Activated CD8-positive, alpha-beta memory T cell treated with anti-CD3 and anti-CD28 coated beads, Interleukin-2, amount 50 U/mL, for 1 hour (primary cell): ENCODE data around the gene ARHGAP31.

ENCODE experiments used
- DNase-seq: peaks from one replicate; pipeline ENCODE4 v3.0.0-alpha.2; 2020; ENCODE audit errors: extremely low read depth

Gene ARHGAP31

GRCh38 chr3:119388577-119388976, 94.4 kb downstream of the ARHGAP31 start:
- DNase-seq: no peak

- DNase-seq: no peak
Observed at GRCh38 chr3:119395923-119396358, 101.8 kb downstream of the ARHGAP31 start.

GRCh38 chr3:119396870-119397269, 102.7 kb downstream of the ARHGAP31 start:
- DNase-seq: no peak

GRCh38 chr3:119400466-119400865, 106.3 kb downstream of the ARHGAP31 start:
- DNase-seq: no peak

- DNase-seq: no peak
Observed at GRCh38 chr3:119401069-119401468, 106.9 kb downstream of the ARHGAP31 start.

- DNase-seq: no peak
Observed at GRCh38 chr3:119401503-119402440, 107.6 kb downstream of the ARHGAP31 start.

- no peak for DNase-seq
Observed at GRCh38 chr3:119402791-119403190, 108.6 kb downstream of the ARHGAP31 start.

- no peak for DNase-seq
Observed at GRCh38 chr3:119403201-119403600, 109.0 kb downstream of the ARHGAP31 start.

GRCh38 chr3:119405315-119405714, 111.1 kb downstream of the ARHGAP31 start:
- no peak for DNase-seq

- DNase-seq: no peak
Observed at GRCh38 chr3:119408243-119408950, 114.2 kb downstream of the ARHGAP31 start.

GRCh38 chr3:119409844-119410243, 115.7 kb downstream of the ARHGAP31 start:
- DNase-seq: no peak

- DNase-seq: no peak
Observed at GRCh38 chr3:119413603-119414280, 119.6 kb downstream of the ARHGAP31 start.

GRCh38 chr3:119416873-119417272, 122.7 kb downstream of the ARHGAP31 start:
- no peak for DNase-seq

GRCh38 chr3:119417771-119418512, 123.8 kb downstream of the ARHGAP31 start:
- no peak for DNase-seq

- no peak for DNase-seq
Observed at GRCh38 chr3:119418641-119419040, 124.5 kb downstream of the ARHGAP31 start.

- no peak for DNase-seq
Observed at GRCh38 chr3:119420196-119420595, 126.0 kb downstream of the ARHGAP31 start.

GRCh38 chr3:119427669-119428068, 133.5 kb downstream of the ARHGAP31 start:
- DNase-seq: no peak

GRCh38 chr3:119428538-119428937, 134.4 kb downstream of the ARHGAP31 start:
- no peak for DNase-seq

- DNase-seq: no peak
Observed at GRCh38 chr3:119433613-119434325, 139.6 kb downstream of the ARHGAP31 start.

- DNase-seq: no peak
Observed at GRCh38 chr3:119434703-119435102, 140.5 kb downstream of the ARHGAP31 start.

GRCh38 chr3:119436977-119437376, 142.8 kb downstream of the ARHGAP31 start:
- DNase-seq: no peak
